COR-L47 (cell line): Measurements from ENCODE around the gene DET1.
"Not testable (repeated sequence)": the region's sequence is repeated elsewhere in the genome, so short reads cannot be mapped to it uniquely, and the experiment has no call there.

Experiments
- DNase-seq: peaks from one replicate; lab custom pipeline; 2025; lab: John Stamatoyannopoulos, UW

Gene DET1

GRCh38 chr15:88540350-88540749, 6.1 kb downstream of the DET1 start:
- not testable (repeated sequence) for DNase-seq

- DNase-seq = no peak
Observed at GRCh38 chr15:88539441-88539840, 7.0 kb downstream of the DET1 start.

GRCh38 chr15:88538972-88539371, 7.5 kb downstream of the DET1 start:
- no peak for DNase-seq

- DNase-seq = no peak
Observed at GRCh38 chr15:88537591-88538317, 8.7 kb downstream of the DET1 start.

GRCh38 chr15:88535607-88536313, 10.7 kb downstream of the DET1 start:
- DNase-seq = no peak

- DNase-seq = no peak
Observed at GRCh38 chr15:88535100-88535499, 11.4 kb downstream of the DET1 start.

GRCh38 chr15:88533376-88533775, 13.1 kb downstream of the DET1 start:
- no peak for DNase-seq

- no peak for DNase-seq
Observed at GRCh38 chr15:88529021-88529630, 17.4 kb downstream of the DET1 start.

GRCh38 chr15:88526247-88526879, 20.1 kb downstream of the DET1 start:
- DNase-seq = no peak

GRCh38 chr15:88525418-88525817, 21.1 kb downstream of the DET1 start:
- DNase-seq = no peak

- DNase-seq = not testable (repeated sequence)
Observed at GRCh38 chr15:88524094-88524493, 22.4 kb downstream of the DET1 start.

- DNase-seq = no peak
Observed at GRCh38 chr15:88518903-88519302, 27.6 kb downstream of the DET1 start.

GRCh38 chr15:88513195-88513594, 33.3 kb downstream of the DET1 start:
- DNase-seq = no peak

GRCh38 chr15:88512601-88513000, 33.9 kb downstream of the DET1 start:
- no peak for DNase-seq

- DNase-seq = no peak
Observed at GRCh38 chr15:88512078-88512477, 34.4 kb downstream of the DET1 start.

- no peak for DNase-seq
Observed at GRCh38 chr15:88511161-88511560, 35.3 kb downstream of the DET1 start.

- DNase-seq = no peak
Observed at GRCh38 chr15:88509964-88510363, 36.5 kb downstream of the DET1 start.

- DNase-seq = no peak
Observed at GRCh38 chr15:88509321-88509720, 37.2 kb downstream of the DET1 start.

GRCh38 chr15:88506628-88507027, 39.9 kb downstream of the DET1 start:
- no peak for DNase-seq

- DNase-seq = no peak
Observed at GRCh38 chr15:88505721-88506120, 40.8 kb downstream of the DET1 start.

- no peak for DNase-seq
Observed at GRCh38 chr15:88504445-88504844, 42.0 kb downstream of the DET1 start.

GRCh38 chr15:88498996-88499395, 47.5 kb downstream of the DET1 start:
- DNase-seq = peak; percentile 6
